Measurements from ENCODE around the gene TFF1.

TFF1 gene

DNA sequence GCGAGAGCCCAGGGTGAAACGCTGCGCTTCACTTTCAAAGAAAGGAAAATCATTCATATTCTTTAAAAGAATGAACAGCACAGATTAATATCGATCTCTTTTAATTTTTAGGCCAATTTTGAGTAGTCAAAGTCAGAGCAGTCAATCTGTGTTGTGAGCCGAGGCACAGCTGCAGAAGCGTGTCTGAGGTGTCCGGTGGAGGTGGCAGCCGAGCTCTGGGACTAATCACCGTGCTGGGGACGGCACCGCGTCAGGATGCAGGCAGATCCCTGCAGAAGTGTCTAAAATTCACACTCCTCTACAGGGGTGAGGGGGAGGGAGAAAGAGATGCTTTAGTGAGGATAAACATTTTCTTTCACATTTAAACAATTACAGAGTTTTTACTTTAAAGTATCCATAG lies 4.1 kb downstream of the TFF1 start (continued):
- TF ChIP-seq, protein P1, sequence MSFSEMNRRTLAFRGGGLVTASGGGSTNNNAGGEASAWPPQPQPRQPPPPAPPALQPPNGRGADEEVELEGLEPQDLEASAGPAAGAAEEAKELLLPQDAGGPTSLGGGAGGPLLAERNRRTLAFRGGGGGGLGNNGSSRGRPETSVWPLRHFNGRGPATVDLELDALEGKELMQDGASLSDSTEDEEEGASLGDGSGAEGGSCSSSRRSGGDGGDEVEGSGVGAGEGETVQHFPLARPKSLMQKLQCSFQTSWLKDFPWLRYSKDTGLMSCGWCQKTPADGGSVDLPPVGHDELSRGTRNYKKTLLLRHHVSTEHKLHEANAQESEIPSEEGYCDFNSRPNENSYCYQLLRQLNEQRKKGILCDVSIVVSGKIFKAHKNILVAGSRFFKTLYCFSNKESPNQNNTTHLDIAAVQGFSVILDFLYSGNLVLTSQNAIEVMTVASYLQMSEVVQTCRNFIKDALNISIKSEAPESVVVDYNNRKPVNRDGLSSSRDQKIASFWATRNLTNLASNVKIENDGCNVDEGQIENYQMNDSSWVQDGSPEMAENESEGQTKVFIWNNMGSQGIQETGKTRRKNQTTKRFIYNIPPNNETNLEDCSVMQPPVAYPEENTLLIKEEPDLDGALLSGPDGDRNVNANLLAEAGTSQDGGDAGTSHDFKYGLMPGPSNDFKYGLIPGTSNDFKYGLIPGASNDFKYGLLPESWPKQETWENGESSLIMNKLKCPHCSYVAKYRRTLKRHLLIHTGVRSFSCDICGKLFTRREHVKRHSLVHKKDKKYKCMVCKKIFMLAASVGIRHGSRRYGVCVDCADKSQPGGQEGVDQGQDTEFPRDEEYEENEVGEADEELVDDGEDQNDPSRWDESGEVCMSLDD (tag by site-specific recombination; IDR thresholded peaks at IDR 0.05): no peak
- no peak for TF ChIP-seq ZNF791 (tag by site-specific recombination; IDR thresholded peaks at IDR 0.05)
- no peak for TF ChIP-seq ZNF48 (tag by site-specific recombination; IDR thresholded peaks at IDR 0.05)
- TF ChIP-seq EGR2 (tag by site-specific recombination; IDR thresholded peaks at IDR 0.05; ENCODE audit: low read depth): no peak
- no peak for TF ChIP-seq ZNF529 (tag by site-specific recombination; IDR thresholded peaks at IDR 0.05; ENCODE audit: insufficient replicate concordance)

DNA sequence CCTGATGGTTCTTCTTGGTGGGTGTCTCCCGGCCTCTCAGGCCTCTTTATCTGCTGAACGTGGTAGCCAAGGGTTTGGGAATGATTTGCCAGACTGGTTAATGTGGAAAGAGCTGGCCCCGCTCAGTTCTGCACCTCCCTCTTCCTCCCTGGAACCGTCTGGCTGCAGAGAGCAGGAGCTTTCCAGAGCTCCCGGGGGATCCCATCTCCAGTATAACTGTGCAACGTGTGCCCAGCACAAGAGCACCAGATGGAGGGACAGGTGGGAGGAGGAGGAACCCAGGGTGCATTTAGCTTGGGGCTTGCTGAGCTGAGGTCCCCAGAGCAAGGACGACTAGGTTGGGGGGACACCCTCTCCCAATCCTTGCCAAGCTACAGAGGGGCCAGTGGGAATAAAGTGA lies 5.0 kb downstream of the TFF1 start:
- H3K27ac ChIP-seq (ENCODE audit: extremely low read depth, low read depth, low read length): no peak overlapping the region
- TF ChIP-seq TRIM28 (IDR thresholded peaks at IDR 0.05; ENCODE audit: borderline replicate concordance, low read length): no peak
- TF ChIP-seq ZNF169 (tag by site-specific recombination; IDR thresholded peaks at IDR 0.05): no peak
- TF ChIP-seq ZBTB21 (tag by site-specific recombination; IDR thresholded peaks at IDR 0.05): no peak
- TF ChIP-seq ZNF707 (tag by site-specific recombination; IDR thresholded peaks at IDR 0.05): no peak
- TF ChIP-seq ZNF624 (tag by site-specific recombination; IDR thresholded peaks at IDR 0.05): no peak
- no peak for TF ChIP-seq ZNF433 (tag by site-specific recombination; IDR thresholded peaks at IDR 0.05; ENCODE audit: low read depth)
- no peak for TF ChIP-seq ZNF221 (tag by site-specific recombination; IDR thresholded peaks at IDR 0.05; ENCODE audit: borderline replicate concordance)
- TF ChIP-seq MZF1 (tag by site-specific recombination; IDR thresholded peaks at IDR 0.05; ENCODE audit: borderline replicate concordance): no peak
- no peak for TF ChIP-seq ZNF623 (tag by site-specific recombination; IDR thresholded peaks at IDR 0.05)
- TF ChIP-seq ZNF391 (tag by site-specific recombination; IDR thresholded peaks at IDR 0.05; ENCODE audit: borderline replicate concordance, low read depth): no peak
- TF ChIP-seq ZNF248 (tag by site-specific recombination; IDR thresholded peaks at IDR 0.05): no peak
- no peak for TF ChIP-seq ZNF621 (tag by site-specific recombination; IDR thresholded peaks at IDR 0.05)
- TF ChIP-seq ZNF138 (tag by site-specific recombination; IDR thresholded peaks at IDR 0.05; ENCODE audit: borderline replicate concordance): no peak
- TF ChIP-seq, protein P2, sequence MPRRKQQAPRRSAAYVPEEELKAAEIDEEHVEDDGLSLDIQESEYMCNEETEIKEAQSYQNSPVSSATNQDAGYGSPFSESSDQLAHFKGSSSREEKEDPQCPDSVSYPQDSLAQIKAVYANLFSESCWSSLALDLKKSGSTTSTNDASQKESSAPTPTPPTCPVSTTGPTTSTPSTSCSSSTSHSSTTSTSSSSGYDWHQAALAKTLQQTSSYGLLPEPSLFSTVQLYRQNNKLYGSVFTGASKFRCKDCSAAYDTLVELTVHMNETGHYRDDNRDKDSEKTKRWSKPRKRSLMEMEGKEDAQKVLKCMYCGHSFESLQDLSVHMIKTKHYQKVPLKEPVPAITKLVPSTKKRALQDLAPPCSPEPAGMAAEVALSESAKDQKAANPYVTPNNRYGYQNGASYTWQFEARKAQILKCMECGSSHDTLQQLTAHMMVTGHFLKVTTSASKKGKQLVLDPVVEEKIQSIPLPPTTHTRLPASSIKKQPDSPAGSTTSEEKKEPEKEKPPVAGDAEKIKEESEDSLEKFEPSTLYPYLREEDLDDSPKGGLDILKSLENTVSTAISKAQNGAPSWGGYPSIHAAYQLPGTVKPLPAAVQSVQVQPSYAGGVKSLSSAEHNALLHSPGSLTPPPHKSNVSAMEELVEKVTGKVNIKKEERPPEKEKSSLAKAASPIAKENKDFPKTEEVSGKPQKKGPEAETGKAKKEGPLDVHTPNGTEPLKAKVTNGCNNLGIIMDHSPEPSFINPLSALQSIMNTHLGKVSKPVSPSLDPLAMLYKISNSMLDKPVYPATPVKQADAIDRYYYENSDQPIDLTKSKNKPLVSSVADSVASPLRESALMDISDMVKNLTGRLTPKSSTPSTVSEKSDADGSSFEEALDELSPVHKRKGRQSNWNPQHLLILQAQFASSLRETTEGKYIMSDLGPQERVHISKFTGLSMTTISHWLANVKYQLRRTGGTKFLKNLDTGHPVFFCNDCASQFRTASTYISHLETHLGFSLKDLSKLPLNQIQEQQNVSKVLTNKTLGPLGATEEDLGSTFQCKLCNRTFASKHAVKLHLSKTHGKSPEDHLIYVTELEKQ (tag by site-specific recombination; IDR thresholded peaks at IDR 0.05; ENCODE audit: borderline replicate concordance): no peak
- TF ChIP-seq ZIC2 (tag by site-specific recombination; IDR thresholded peaks at IDR 0.05): no peak
- no peak for TF ChIP-seq ZNF785 (tag by site-specific recombination; IDR thresholded peaks at IDR 0.05)
- no peak for TF ChIP-seq ZNF585B (tag by site-specific recombination; IDR thresholded peaks at IDR 0.05)
- TF ChIP-seq, protein P3, sequence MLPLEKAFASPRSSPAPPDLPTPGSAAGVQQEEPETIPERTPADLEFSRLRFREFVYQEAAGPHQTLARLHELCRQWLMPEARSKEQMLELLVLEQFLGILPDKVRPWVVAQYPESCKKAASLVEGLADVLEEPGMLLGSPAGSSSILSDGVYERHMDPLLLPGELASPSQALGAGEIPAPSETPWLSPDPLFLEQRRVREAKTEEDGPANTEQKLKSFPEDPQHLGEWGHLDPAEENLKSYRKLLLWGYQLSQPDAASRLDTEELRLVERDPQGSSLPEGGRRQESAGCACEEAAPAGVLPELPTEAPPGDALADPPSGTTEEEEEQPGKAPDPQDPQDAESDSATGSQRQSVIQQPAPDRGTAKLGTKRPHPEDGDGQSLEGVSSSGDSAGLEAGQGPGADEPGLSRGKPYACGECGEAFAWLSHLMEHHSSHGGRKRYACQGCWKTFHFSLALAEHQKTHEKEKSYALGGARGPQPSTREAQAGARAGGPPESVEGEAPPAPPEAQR (tag by site-specific recombination; IDR thresholded peaks at IDR 0.05): no peak
- no peak overlapping the region for H3K4me3 ChIP-seq (ENCODE audit: low read depth, low read length)
- H3K4me1 ChIP-seq (ENCODE audit: control insufficient read depth, insufficient read depth, low read length): no peaks in the 10 kb centered on the region
- H3K9me3 ChIP-seq (ENCODE audit: control insufficient read depth, insufficient read depth, low read depth, low read length): no peaks in the 10 kb centered on the region
- no peaks in the 10 kb centered on the region for H3K36me3 ChIP-seq (ENCODE audit: control insufficient read depth in 2 of 2, insufficient read depth in 1 of 2, low read length in 2 of 2)
- CTCF ChIA-PET: interaction anchor here (0.6 to 1.9 kb wide), 8 partner anchors 10 to 155 kb away, joined by 3 to 5 read pairs (median 4); partner anchors contain the start of gene TFF2
- POLR2A ChIA-PET: interaction anchor here (0.5 kb wide), 1 partner anchor 245 kb away, joined by 3 read pairs; no protein-coding TSS in a partner anchor
